HCT116 (cell line): Measurements from ENCODE around the gene CCDC158. TPM values are rescaled to one million over a fixed set of nuclear protein-coding genes. Genes with fewer than 3 reads are reported as not detected.
"Not testable (repeated sequence)": the region's sequence is repeated elsewhere in the genome, so short reads cannot be mapped to it uniquely, and the experiment has no call there.

Experiments used
- ATAC-seq: fragments of 200-7000 bp; cut with Tn5 transposase; 2 replicates; pipeline ENCODE4 v1.9.1; 2020; ENCODE audit warnings: mild to moderate bottlenecking, moderate library complexity
- BruUV-seq: library from RNA; stranded (reverse); fragments of 400-500 nt; replicated peaks from 2 replicates; lab custom pipeline; 2021; lab: Mats Ljungman, UMichigan
- CTCF ChIA-PET: fragments of 300-600 bp; sonication (Branson Sonifier 250); formaldehyde crosslinking; loops from one replicate; lab custom pipeline; 2021; ENCODE audit warnings: antibody characterized with exemption; lab: Charles Lee
- POLR2A ChIA-PET: fragments of 300-600, 350-600 bp; sonication (Branson Sonifier 250); formaldehyde crosslinking; loops from one replicate; lab custom pipeline; 2021; ENCODE audit warnings: antibody characterized with exemption; lab: Charles Lee
- RAD21 ChIA-PET, 2 experiments: fragments of 300-600 bp; sonication (Branson Sonifier 250); formaldehyde crosslinking; loops; one replicate each; lab custom pipeline; 2023; ENCODE audit warnings: low total read pairs in 2 of 2; ENCODE audit not compliant: uncharacterized antibody in 2 of 2, unreplicated experiment in 2 of 2, low non-redundant PET in 1 of 2; lab: Charles Lee
- DNase-seq: peaks from one replicate; pipeline ENCODE4 v3.0.0-alpha.2; 2010; ENCODE audit warnings: low read depth, low spot score
- H2AFZ ChIP-seq: fragments of 200-600 bp; shearing (Covaris generic), sonication (generic); 2 replicates; pipeline ENCODE4 v1.6.1; 2017; ENCODE audit warnings: low read depth, mixed run types, mixed read lengths, antibody characterized with exemption, low read length; ENCODE audit not compliant: poor library complexity, severe bottlenecking
- H3K27ac ChIP-seq: 2 replicates; pipeline ENCODE4 v1.5.1; 2012; ENCODE audit warnings: low read depth, low read length
- H3K27me3 ChIP-seq: fragments of 200-600 bp; sonication (generic); 2 replicates; pipeline ENCODE4 v1.6.1; 2016; ENCODE audit warnings: mixed run types, low read length, mixed read lengths; ENCODE audit not compliant: insufficient read depth
- H3K36me3 ChIP-seq, 2 experiments: fragments of 200-500 bp in 1 of 2; fragments of 200-600 bp in 1 of 2; sonication (Bioruptor generic) in 1 of 2; sonication (generic) in 1 of 2; 2 replicates each; pipeline versions ENCODE4 v1.5.1 to v1.6.1; 2014 to 2016; ENCODE audit warnings: low read length in 2 of 2, inconsistent platforms in 1 of 2, mixed read lengths in 1 of 2, mixed run types in 1 of 2; ENCODE audit not compliant: insufficient read depth in 2 of 2, control insufficient read depth in 1 of 2
- H3K4me1 ChIP-seq, 2 experiments: fragments of 200-600 bp in 1 of 2; sonication (generic) in 1 of 2; 2 replicates each; pipeline versions ENCODE4 v1.5.1 to v1.6.1; 2012 to 2017; ENCODE audit warnings: low read length in 2 of 2, inconsistent platforms in 1 of 2, mild to moderate bottlenecking in 1 of 2, mixed read lengths in 1 of 2, mixed run types in 1 of 2, moderate library complexity in 1 of 2; ENCODE audit not compliant: insufficient read depth in 2 of 2, control insufficient read depth in 1 of 2
- H3K4me2 ChIP-seq: fragments of 200-600 bp; sonication (generic); 2 replicates; pipeline ENCODE4 v1.6.1; 2017; ENCODE audit warnings: mixed run types, low read length, mixed read lengths
- H3K4me3 ChIP-seq, 2 experiments: fragments of 200-600 bp in 1 of 2; sonication (generic) in 1 of 2; replicated peaks in 1 of 2; 2 replicates each; pipeline ENCODE4 v1.5.1; 2011 to 2016; ENCODE audit warnings: low read length in 2 of 2, control low read depth in 1 of 2, low read depth in 1 of 2, mild to moderate bottlenecking in 1 of 2, mixed read lengths in 1 of 2, mixed run types in 1 of 2
- H3K79me2 ChIP-seq: fragments of 200-600 bp; sonication (generic); 2 replicates; pipeline ENCODE4 v1.6.1; 2017; ENCODE audit warnings: mild to moderate bottlenecking, mixed run types, low read length, moderate library complexity, mixed read lengths; ENCODE audit not compliant: insufficient read depth
- H3K9ac ChIP-seq: fragments of 200-600 bp; sonication (generic); 2 replicates; pipeline ENCODE4 v1.6.1; 2016; ENCODE audit warnings: low read length, mixed read lengths
- H3K9me2 ChIP-seq: fragments of 200-600 bp; sonication (generic), shearing (Covaris generic); 2 replicates; pipeline ENCODE4 v1.6.1; 2017; ENCODE audit warnings: mixed run types, mild to moderate bottlenecking, moderate library complexity; ENCODE audit not compliant: insufficient read depth
- H3K9me3 ChIP-seq, 2 experiments: fragments of 200-500 bp in 1 of 2; fragments of 200-600 bp in 1 of 2; sonication (Bioruptor generic) in 1 of 2; sonication (generic) in 1 of 2; 2 replicates each; pipeline ENCODE4 v1.6.1; 2014 to 2017; ENCODE audit warnings: low read length in 2 of 2, mixed read lengths in 2 of 2, inconsistent platforms in 1 of 2, low read depth in 1 of 2, mild to moderate bottlenecking in 1 of 2, mixed run types in 1 of 2, moderate library complexity in 1 of 2; ENCODE audit not compliant: control insufficient read depth in 1 of 2, insufficient read depth in 1 of 2
- H4K20me1 ChIP-seq: fragments of 200-600 bp; sonication (generic), shearing (Covaris generic); 2 replicates; pipeline ENCODE4 v1.6.1; 2017; ENCODE audit warnings: mixed run types, mild to moderate bottlenecking, moderate library complexity; ENCODE audit not compliant: insufficient read depth
- CBX3 ChIP-seq: IDR thresholded peaks from 2 replicates; pipeline ENCODE4 v1.6.1; 2012; ENCODE audit warnings: low read depth
- CEBPB ChIP-seq: IDR thresholded peaks from 2 replicates; pipeline ENCODE4 v1.6.1; 2012; ENCODE audit warnings: low read depth
- ELF1 ChIP-seq: IDR thresholded peaks from 2 replicates; pipeline ENCODE4 v1.6.1; 2012; ENCODE audit warnings: low read depth, borderline replicate concordance
- FOSL1 ChIP-seq: IDR thresholded peaks from 2 replicates; pipeline ENCODE4 v1.6.1; 2012; ENCODE audit warnings: low read depth
- JUND ChIP-seq: IDR thresholded peaks from 2 replicates; pipeline ENCODE4 v1.6.1; 2012
- SP1 ChIP-seq: IDR thresholded peaks from 2 replicates; pipeline ENCODE4 v1.6.1; 2012; ENCODE audit warnings: low read depth
- SRF ChIP-seq: IDR thresholded peaks from 2 replicates; pipeline ENCODE4 v1.6.1; 2012; ENCODE audit warnings: low read depth
- intact Hi-C: fragments of 100-400 bp; cut with micrococcal nuclease; formaldehyde crosslinking; loops from 2 replicates; pipeline ENCODE4 v1.10.0; 2022
- total RNA-seq: library from RNA; stranded (reverse); gene quantifications from one replicate; pipeline ENCODE4 v1.2.1, GENCODE V29; 2021; ENCODE audit not compliant: unreplicated experiment
- TF ChIP-seq, protein P1 (sequence below): IDR thresholded peaks from 2 replicates; pipeline ENCODE4 v1.6.1; 2012

Gene CCDC158
- total RNA-seq, 1 experiment from 2014 or later = not detected

DNA sequence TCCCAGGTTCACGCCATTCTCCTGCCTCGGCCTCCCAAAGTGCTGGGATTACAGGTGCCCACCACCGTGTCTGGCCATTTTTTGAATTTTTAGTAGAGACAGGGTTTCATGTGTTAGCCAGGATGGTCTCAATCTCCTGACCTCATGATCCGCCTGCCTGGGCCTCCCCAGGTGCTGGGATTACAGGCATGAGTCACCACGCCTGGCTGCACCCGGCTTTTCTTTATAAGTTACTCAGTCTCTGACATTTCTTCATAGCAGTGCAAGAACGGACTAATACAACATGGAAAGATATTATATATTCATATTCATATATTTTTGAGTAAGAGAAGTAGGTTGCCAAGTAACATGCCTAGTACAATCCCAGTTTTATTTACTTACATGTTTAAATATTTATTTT lies 36.9 kb upstream of the CCDC158 start:
- H3K27ac ChIP-seq = peak overlapping the region; percentile 78; the same call in 1 of the 2 replicates
- POLR2A ChIA-PET = interaction anchor here (1.2 kb wide), 1 partner anchor 12 kb away, joined by 4 read pairs; no protein-coding TSS in a partner anchor

DNA sequence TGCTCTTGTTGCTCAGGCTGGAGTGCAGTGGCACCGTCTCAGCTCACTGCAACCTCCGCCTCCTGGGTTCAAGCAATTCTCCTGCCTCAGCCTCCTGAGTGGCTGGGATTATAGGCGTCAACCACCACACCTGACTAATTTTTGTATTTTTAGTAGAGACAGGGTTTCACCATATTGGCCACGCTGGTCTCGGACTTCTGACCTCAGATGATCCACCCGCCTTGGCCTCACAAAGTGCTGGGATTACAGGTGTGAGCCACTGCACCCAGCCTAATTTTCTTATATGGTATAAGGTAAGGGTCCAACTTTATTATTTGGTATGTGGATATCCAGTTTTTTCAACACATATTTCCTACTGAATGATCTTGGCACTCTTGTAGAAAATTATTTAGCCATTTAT lies 33.1 kb upstream of the CCDC158 start:
- not testable (repeated sequence) for BruUV-seq

More for the DNA sequence above, 36.9 kb upstream of the CCDC158 start:
- Histone ChIP-seq H3K4me2 (peak overlapping the region; percentile 65), H4K20me1 (no peaks in the 10 kb centered on the region), H3K79me2 (no peaks in the 10 kb centered on the region), H3K9me2 (no peaks in the 10 kb centered on the region), H3K9me3 (no peaks in the 10 kb centered on the region), H3K4me1 (peaks cover 25 to 39% of the 10 kb centered on the region in 2 experiments), H3K36me3 (no peaks in the 10 kb centered on the region), H3K4me3 (no peak overlapping the region), H3K27me3 (no peaks in the 10 kb centered on the region), H2AFZ (peak overlapping the region; percentile 79), H3K9ac (peak overlapping the region; percentile 56; the same call in 1 of the 2 replicates)
- TF ChIP-seq JUND (peak; percentile 61), ELF1 (no peak), CBX3 (peak; percentile 68), SP1 (no peak), CEBPB (no peak), FOSL1 (peak; percentile 65), SRF (peak; percentile 29; the same call in 1 of the 2 replicates)
- TF ChIP-seq, protein P1, sequence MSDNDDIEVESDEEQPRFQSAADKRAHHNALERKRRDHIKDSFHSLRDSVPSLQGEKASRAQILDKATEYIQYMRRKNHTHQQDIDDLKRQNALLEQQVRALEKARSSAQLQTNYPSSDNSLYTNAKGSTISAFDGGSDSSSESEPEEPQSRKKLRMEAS = peak; percentile 38; the same call in 1 of the 2 replicates
- ChIA-PET CTCF (no interaction called here), RAD21 (no interaction called here)
- intact Hi-C loops = no loop called here
- BruUV-seq = no TSS peak
- ATAC-seq = peak; percentile 59
- peak; percentile 27 for DNase-seq

More for the DNA sequence above, 33.1 kb upstream of the CCDC158 start:
- H3K9ac ChIP-seq, ATAC-seq, RAD21 ChIA-PET, DNase-seq, POLR2A ChIA-PET, H3K4me3 ChIP-seq, H3K27me3 ChIP-seq, CTCF ChIA-PET, H3K27ac ChIP-seq, H3K9me3 ChIP-seq, H4K20me1 ChIP-seq, intact Hi-C loops, H3K79me2 ChIP-seq, H3K9me2 ChIP-seq, H3K4me2 ChIP-seq, H3K36me3 ChIP-seq: not testable (repeated sequence)
- peak overlapping the region; percentile 66 for H2AFZ ChIP-seq
- H3K4me1 ChIP-seq = peaks cover 15 to 22% of the 10 kb centered on the region in 2 experiments
